Measurements from ENCODE around the gene LYRM4. TPM values are rescaled to one million over a fixed set of nuclear protein-coding genes. Genes with fewer than 3 reads are reported as not detected.

LYRM4 gene
- total RNA-seq, 4 donors from 2014 or later, result 9.2 to 28.2 (median 14.2) TPM

GRCh38 chr6:5095236-5095635 is 165.5 kb downstream of the LYRM4 start:
- WGBS, 2 donors, result 67 to 81% methylated on average over 3 of the region's 3 CpGs
- DNase-seq, result no peak
- intact Hi-C loops (cut with DNase I), result no loop called here
- no peak overlapping the region for H3K27ac ChIP-seq
- no peaks in the 10 kb centered on the region for H3K9me3 ChIP-seq
- TF ChIP-seq POLR2A (IDR thresholded peaks at IDR 0.05), result no peak
- no peaks in the 10 kb centered on the region for H3K4me1 ChIP-seq
- no peak overlapping the region for H3K4me3 ChIP-seq
- H3K27me3 ChIP-seq, result no peaks in the 10 kb centered on the region
- H3K36me3 ChIP-seq, result no peaks in the 10 kb centered on the region

- intact Hi-C loops (cut with DNase I), result no loop called here
- WGBS, 2 donors, result 58 to 60% methylated on average over 3 of the region's 3 CpGs
Observed at GRCh38 chr6:5094327-5094726, 166.4 kb downstream of the LYRM4 start.

GRCh38 chr6:5093231-5094015 is 167.3 kb downstream of the LYRM4 start:
- H3K4me1 ChIP-seq, result no peaks in the 10 kb centered on the region
- H3K36me3 ChIP-seq, result no peaks in the 10 kb centered on the region
- DNase-seq, result no peak
- H3K4me3 ChIP-seq, result no peak overlapping the region
- H3K9me3 ChIP-seq, result no peaks in the 10 kb centered on the region
- no peaks in the 10 kb centered on the region for H3K27me3 ChIP-seq
- no peak overlapping the region for H3K27ac ChIP-seq
- TF ChIP-seq POLR2A (IDR thresholded peaks at IDR 0.05), result no peak
- no peak for TF ChIP-seq CTCF (IDR thresholded peaks at IDR 0.05)
- intact Hi-C loops (cut with DNase I), result no loop called here
- 73 to 83% methylated on average over 5 to 6 of the region's 7 CpGs for WGBS, 2 donors

More at GRCh38 chr6:5094327-5094726, 166.4 kb downstream of the LYRM4 start:
- no peaks in the 10 kb centered on the region for H3K9me3 ChIP-seq
- no peak overlapping the region for H3K4me3 ChIP-seq
- no peaks in the 10 kb centered on the region for H3K36me3 ChIP-seq
- H3K27ac ChIP-seq, result no peak overlapping the region
- no peaks in the 10 kb centered on the region for H3K27me3 ChIP-seq
- no peaks in the 10 kb centered on the region for H3K4me1 ChIP-seq
- DNase-seq, result no peak
- TF ChIP-seq CTCF (IDR thresholded peaks at IDR 0.05), result no peak
- no peak for TF ChIP-seq POLR2A (IDR thresholded peaks at IDR 0.05)

GRCh38 chr6:5091210-5092069 is 169.3 kb downstream of the LYRM4 start:
- no peaks in the 10 kb centered on the region for H3K36me3 ChIP-seq
- peaks cover under 1 to 18% (median 1%) of the 10 kb centered on the region in 3 donors for H3K4me1 ChIP-seq
- intact Hi-C loops (cut with DNase I), result no loop called here
- peaks cover 0 to 19% (median 0%) of the 10 kb centered on the region in 4 donors for H3K27me3 ChIP-seq
- no peak overlapping the region for H3K27ac ChIP-seq
- no peaks in the 10 kb centered on the region for H3K9me3 ChIP-seq
- no peak for DNase-seq
- TF ChIP-seq POLR2A (IDR thresholded peaks at IDR 0.05) (no peak), CTCF (IDR thresholded peaks at IDR 0.05) (no peak)
- 75 to 83% methylated on average over 10 of the region's 10 CpGs for WGBS, 2 donors
- no peak overlapping the region for H3K4me3 ChIP-seq

- no peak overlapping the region for H3K4me3 ChIP-seq
- peaks cover 6 to 27% (median 8%) of the 10 kb centered on the region in 3 donors for H3K4me1 ChIP-seq
- H3K9me3 ChIP-seq, result no peaks in the 10 kb centered on the region
- no peaks in the 10 kb centered on the region for H3K36me3 ChIP-seq
- no peak for TF ChIP-seq CTCF (IDR thresholded peaks at IDR 0.05)
- no peak for TF ChIP-seq POLR2A (IDR thresholded peaks at IDR 0.05)
- H3K27ac ChIP-seq, result no peak overlapping the region
- DNase-seq, result no peak
- peaks cover 0 to 27% (median 0%) of the 10 kb centered on the region in 4 donors for H3K27me3 ChIP-seq
- 75 to 79% methylated on average over 7 of the region's 7 CpGs for WGBS, 2 donors
- intact Hi-C loops (cut with DNase I), result no loop called here
Observed at GRCh38 chr6:5090603-5091002, 170.1 kb downstream of the LYRM4 start.

Measured in esophagus squamous epithelium (tissue), 5 donors.